ENCODE results near the gene FCHSD1.

GRCh38 chr5:141609044-141609443 lies 42.2 kb downstream of the FCHSD1 start:
- TF ChIP-seq ZFP3 (CRISPR knock-in tag; IDR thresholded peaks at IDR 0.05), result no peak
- no peak for TF ChIP-seq ZNF70 (CRISPR knock-in tag; IDR thresholded peaks at IDR 0.05)
- TF ChIP-seq ISL1 (CRISPR knock-in tag; IDR thresholded peaks at IDR 0.05), result no peak
- TF ChIP-seq ZNF565 (CRISPR knock-in tag; conservative IDR thresholded peaks at IDR 0.05; ENCODE audit: low read depth), result no peak
- no peak for TF ChIP-seq CREB5 (CRISPR knock-in tag; IDR thresholded peaks at IDR 0.05; ENCODE audit: low read depth)
- TF ChIP-seq TCF4 (CRISPR knock-in tag; IDR thresholded peaks at IDR 0.05; ENCODE audit: borderline replicate concordance), result no peak
- no peak for TF ChIP-seq ARNTL (CRISPR knock-in tag; IDR thresholded peaks at IDR 0.05; ENCODE audit: borderline replicate concordance, low read depth)
- no peak for TF ChIP-seq PATZ1 (CRISPR knock-in tag; IDR thresholded peaks at IDR 0.05; ENCODE audit: borderline replicate concordance)

Data from SK-N-SH treated with all-trans-retinoic acid at 6 μM for 48 hours (cell line).